Uterus (tissue), 2 donors: ENCODE results near the gene AVL9.

ENCODE experiments used
- CTCF ChIP-seq, 4 experiments: fragments of 200-600 bp in 2 of 4; fragments of 450-650 bp in 2 of 4; sonication (generic) in 2 of 4; IDR thresholded peaks; one replicate each; pipeline ENCODE4 v1.5.1; 2016 to 2019; ENCODE audit warnings: antibody characterized with exemption in 4 of 4, mild to moderate bottlenecking in 2 of 4, moderate library complexity in 1 of 4
- POLR2A ChIP-seq, 2 donors: fragments of 450-650 bp; IDR thresholded peaks; one replicate each; pipeline ENCODE4 v1.6.1; 2016; ENCODE audit warnings: antibody characterized with exemption in 2 of 2, mild to moderate bottlenecking in 1 of 2, moderate library complexity in 1 of 2

GRCh38 chr7:32542595-32542994 is 47.3 kb downstream of the AVL9 start:
- TF ChIP-seq POLR2A (IDR thresholded peaks at IDR 0.05) (no peak), CTCF (IDR thresholded peaks at IDR 0.05) (no peak)
